Stimulated activated CD8-positive, alpha-beta memory T cell treated with anti-CD3 and anti-CD28 coated beads, Interleukin-12 subunit alpha, Interleukin-12 subunit beta, amount 100 ng/mL, for 24 hours (primary cell): ENCODE measurements around the gene FAM72B.
"Not testable (repeated sequence)": the region's sequence is repeated elsewhere in the genome, so short reads cannot be mapped to it uniquely, and the experiment has no call there.

Source experiments
- DNase-seq: peaks from one replicate; pipeline ENCODE4 v3.0.0-alpha.2; 2020; ENCODE audit errors: extremely low read depth

Gene FAM72B

GRCh38 chr1:121152788-121153187 is 31.4 kb downstream of the FAM72B start:
- not testable (repeated sequence) for DNase-seq

- DNase-seq, result not testable (repeated sequence)
Measured at GRCh38 chr1:121151294-121151693, 32.8 kb downstream of the FAM72B start.

GRCh38 chr1:121148489-121149190 is 35.5 kb downstream of the FAM72B start:
- DNase-seq, result not testable (repeated sequence)

- not testable (repeated sequence) for DNase-seq
Measured at GRCh38 chr1:121140393-121140792, 43.7 kb downstream of the FAM72B start.

GRCh38 chr1:121131494-121131893 is 52.6 kb downstream of the FAM72B start:
- DNase-seq, result not testable (repeated sequence)

GRCh38 chr1:121118480-121118824 is 65.7 kb downstream of the FAM72B start:
- DNase-seq, result not testable (repeated sequence)
